SK-N-SH (cell line): ENCODE results near the gene CALU.

Experiments used
- CTCF ChIP-seq: fragments of 200-600 bp; sonication (generic); IDR thresholded peaks from 2 replicates; pipeline ENCODE4 v1.6.1; 2017; ENCODE audit warnings: antibody characterized with exemption, mild to moderate bottlenecking, moderate library complexity
- EZH2phosphoT487 ChIP-seq: fragments of 200-600 bp; sonication (generic); IDR thresholded peaks from 2 replicates; pipeline ENCODE4 v1.6.1; 2017; ENCODE audit warnings: low read depth, mixed run types, mild to moderate bottlenecking, antibody characterized with exemption, moderate library complexity, borderline replicate concordance
- MAX ChIP-seq: IDR thresholded peaks from 2 replicates; pipeline ENCODE4 v1.4.0; 2012; ENCODE audit warnings: low read depth
- MEF2A ChIP-seq: IDR thresholded peaks from 2 replicates; pipeline ENCODE4 v1.4.0; 2012; ENCODE audit warnings: low read depth, borderline replicate concordance
- NRF1 ChIP-seq: IDR thresholded peaks from 2 replicates; pipeline ENCODE4 v1.6.1; 2012; ENCODE audit warnings: low read depth, mild to moderate bottlenecking, low read length
- POLR2AphosphoS5 ChIP-seq: IDR thresholded peaks from 2 replicates; pipeline ENCODE4 v1.6.1; 2012; ENCODE audit warnings: low read depth, low read length
- RFX5 ChIP-seq: IDR thresholded peaks from 2 replicates; pipeline ENCODE4 v1.6.1; 2012; ENCODE audit warnings: mild to moderate bottlenecking, improper control_type of control experiment, low read length
- TEAD4 ChIP-seq: IDR thresholded peaks from 2 replicates; pipeline ENCODE4 v1.4.0; 2012; ENCODE audit warnings: mild to moderate bottlenecking, borderline replicate concordance; ENCODE audit not compliant: insufficient read depth
- USF1 ChIP-seq: IDR thresholded peaks from 2 replicates; pipeline ENCODE4 v1.4.0; 2012; ENCODE audit warnings: low read depth, borderline replicate concordance
- USF2 ChIP-seq: fragments of 150-350 bp; IDR thresholded peaks from 2 replicates; pipeline ENCODE4 v1.6.1; 2017; ENCODE audit warnings: antibody characterized with exemption, low read length, low read depth, borderline replicate concordance
- YY1 ChIP-seq: IDR thresholded peaks from 2 replicates; pipeline ENCODE4 v1.4.0; 2012; ENCODE audit warnings: low read depth, mild to moderate bottlenecking
- ZBTB33 ChIP-seq: IDR thresholded peaks from 2 replicates; pipeline ENCODE4 v1.4.0; 2012; ENCODE audit warnings: low read depth, borderline replicate concordance

GRCh38 chr7:128777156-128778123 is 38.3 kb downstream of the CALU start:
- no peak for TF ChIP-seq CTCF
- no peak for TF ChIP-seq EZH2phosphoT487
- no peak for TF ChIP-seq TEAD4
- TF ChIP-seq NRF1 = no peak
- TF ChIP-seq USF2 = no peak
- TF ChIP-seq MAX = no peak
- no peak for TF ChIP-seq YY1
- no peak for TF ChIP-seq ZBTB33
- TF ChIP-seq MEF2A = no peak
- no peak for TF ChIP-seq USF1
- TF ChIP-seq POLR2AphosphoS5 = no peak
- no peak for TF ChIP-seq RFX5
